Measurements from ENCODE around the gene FBXL20. TPM values are rescaled to one million over a fixed set of nuclear protein-coding genes. Genes with fewer than 3 reads are reported as not detected.

The FBXL20 gene
- total and polyA plus RNA-seq, 2 of the 8 experiments (the other 6 are each of a cell fraction or from before 2014, with no cell fraction given): 5.5 to 11.0 TPM

DNA sequence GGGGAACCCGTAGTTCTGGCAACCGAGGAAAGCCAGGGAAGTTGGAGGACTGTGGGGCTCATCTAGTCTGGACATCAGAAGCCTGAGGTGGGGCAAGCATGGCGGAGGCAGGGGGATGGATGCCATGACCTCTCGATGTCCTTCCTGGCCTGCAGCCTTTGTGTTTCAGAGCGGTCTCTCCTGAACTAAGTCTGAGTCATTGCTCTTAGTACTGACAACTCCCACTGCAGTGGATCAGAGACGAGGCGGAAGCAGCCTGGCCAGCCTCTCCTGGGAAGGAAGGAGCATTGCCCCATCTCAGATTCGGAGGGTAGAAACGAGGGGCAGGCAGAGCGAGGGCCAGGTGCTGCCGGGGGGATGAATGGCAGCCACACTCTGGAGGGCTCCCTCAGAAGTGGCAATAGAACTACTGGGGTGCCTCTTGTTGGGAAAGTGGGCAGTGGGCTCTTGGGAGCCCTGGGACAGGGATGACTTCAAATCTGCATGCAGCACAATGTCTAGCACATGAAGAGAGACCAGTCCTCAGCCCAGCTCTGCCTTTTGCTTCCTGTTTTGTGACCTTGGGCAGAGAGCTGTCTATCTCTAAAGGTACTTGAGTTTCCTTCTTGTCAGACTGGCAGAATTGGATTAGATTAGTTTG lies 172.0 kb downstream of the FBXL20 start:
- FAIRE-seq (no peak), DNase-seq (ENCODE audit: low read depth in 1 of 2, low spot score in 2 of 2) (no peak)
- Histone ChIP-seq H4K20me1 (replicated peaks in 1 of 2; ENCODE audit: control insufficient read depth in 1 of 2, insufficient read depth in 2 of 2, low read length in 2 of 2) (no peaks in the 10 kb centered on the region), H2AFZ (ENCODE audit: low read length) (0 out of 2 replicates have a peak overlapping the region, but pooled peaks have one; percentile 2), H2BK20ac (ENCODE audit: low read length) (no peak overlapping the region; the same call in 1 of the 2 replicates), H3K9ac (replicated peaks in 1 of 4; ENCODE audit: extremely low read depth in 1 of 4, low read depth in 3 of 4, low read length in 3 of 4) (no peak overlapping the region; a peak in 1 of 7 replicates), H3K18ac (ENCODE audit: extremely low read depth, low read length) (no peak overlapping the region), H3K23ac (ENCODE audit: insufficient read length) (no peak overlapping the region), H2BK12ac (ENCODE audit: low read depth, low read length) (0 out of 2 replicates have a peak overlapping the region, but pooled peaks have one; percentile 1), H2BK120ac (replicated peaks; ENCODE audit: low read depth, low read length) (no peak overlapping the region), H3K4me3 (ENCODE audit: extremely low read depth in 1 of 4, insufficient read depth in 2 of 4, low read depth in 3 of 4, low read length in 4 of 4) (no peak overlapping the region), H2BK15ac (ENCODE audit: low read length) (no peak overlapping the region), H3K9me3 (ENCODE audit: insufficient read depth in 2 of 2, low read depth in 1 of 2, low read length in 1 of 2) (no peaks in the 10 kb centered on the region), H3K79me2 (ENCODE audit: control insufficient read depth in 1 of 2, insufficient read depth in 2 of 2, low read length in 2 of 2) (no peaks in the 10 kb centered on the region), H4K8ac (ENCODE audit: extremely low read depth, insufficient read depth, low read length) (no peak overlapping the region), H3K56ac (replicated peaks; ENCODE audit: insufficient read length, low read depth, low read length) (no peak overlapping the region), H2AK5ac (ENCODE audit: low read depth, low read length) (no peak overlapping the region), H3K27me3 (replicated peaks in 1 of 4; ENCODE audit: control insufficient read depth in 3 of 4, extremely low read depth in 1 of 4, insufficient read depth in 3 of 4, low read length in 3 of 4) (peaks cover 10 to 14% (median 12%) of the 10 kb centered on the region in 4 experiments; a peak in 6 of 7 replicates), H3K79me1 (ENCODE audit: low read depth, low read length) (no peaks in the 10 kb centered on the region), H3K27ac (ENCODE audit: low read depth, low read length) (no peak overlapping the region), H3K4me2 (ENCODE audit: insufficient read depth in 1 of 2, low read depth in 2 of 2, low read length in 2 of 2) (no peak overlapping the region), H3K23me2 (ENCODE audit: low read depth, low read length) (peaks cover 10% of the 10 kb centered on the region; the same call in 1 of the 2 replicates), H3K4ac (replicated peaks; ENCODE audit: insufficient read length, low read depth, low read length) (no peak overlapping the region), H4K5ac (ENCODE audit: insufficient read length, low read depth, low read length) (no peak overlapping the region), H3K36me3 (ENCODE audit: control insufficient read depth in 2 of 4, insufficient read depth in 4 of 4, low read length in 3 of 4) (no peaks in the 10 kb centered on the region; a peak in 1 of 8 replicates), H4K91ac (replicated peaks; ENCODE audit: insufficient read length, low read length) (no peak overlapping the region), H3K4me1 (replicated peaks in 1 of 4; ENCODE audit: control insufficient read depth in 3 of 4, insufficient read depth in 4 of 4, low read length in 3 of 4) (peaks cover 0 to 21% (median 7%) of the 10 kb centered on the region in 4 experiments; a peak in 5 of 7 replicates), H2BK5ac (ENCODE audit: low read depth, low read length) (no peak overlapping the region), H3K14ac (ENCODE audit: insufficient read length) (no peak overlapping the region)
- ChIA-PET CTCF (ENCODE audit: partially characterized antibody) (interaction anchor here (21.0 to 21.2 kb wide), 2 partner anchors 17 to 21 kb away, joined by 464 to 982 read pairs; no protein-coding TSS in a partner anchor), POLR2A (ENCODE audit: partially characterized antibody) (interaction anchor here (4.2 kb wide), 1 partner anchor 21 kb away, joined by 24 read pairs; no protein-coding TSS in a partner anchor)
- 81% methylated on average over 11 of the region's 11 CpGs; no CpG with 5 or more reads in 1 of the 2 experiments for WGBS, 2 experiments (ENCODE audit: extremely low coverage in 1 of 2, insufficient coverage in 1 of 2, insufficient read length in 1 of 2, insufficient replicate concordance in 2 of 2, low coverage in 1 of 2, low lambda C conversion rate in 2 of 2, missing lambda C conversion rate in 1 of 2)
- TF ChIP-seq TEAD4 (IDR thresholded peaks at IDR 0.05; ENCODE audit: low read depth, low read length): no peak
- TF ChIP-seq PHF8 (conservative IDR thresholded peaks at IDR 0.05; ENCODE audit: low read depth, low read length): no peak
- no peak for TF ChIP-seq TCF12 (IDR thresholded peaks at IDR 0.05; ENCODE audit: low read depth, low read length)
- no peak for TF ChIP-seq SP1 (IDR thresholded peaks at IDR 0.05; ENCODE audit: low read depth, low read length)
- TF ChIP-seq POLR2A (IDR thresholded peaks at IDR 0.05; ENCODE audit: control extremely low read depth in 1 of 2, low read depth in 2 of 2, low read length in 2 of 2): no peak
- TF ChIP-seq TAF1 (IDR thresholded peaks at IDR 0.05; ENCODE audit: low read depth, low read length): no peak
- TF ChIP-seq GTF2F1 (IDR thresholded peaks at IDR 0.05; ENCODE audit: borderline replicate concordance, low read depth, low read length): no peak
- TF ChIP-seq CHD1 (IDR thresholded peaks at IDR 0.05; ENCODE audit: low read depth, low read length): no peak

Measured in H1 (cell line).